GM19397 (cell line): ENCODE measurements around the gene FBXO11.
"Not testable (repeated sequence)": the region's sequence is repeated elsewhere in the genome, so short reads cannot be mapped to it uniquely, and the experiment has no call there.

Experiments used
- ATAC-seq: cut with Tn5 transposase; IDR thresholded peaks from one replicate; pipeline ENCODE4 v1.9.1; 2021; ENCODE audit warnings: mild to moderate bottlenecking, moderate library complexity; ENCODE audit not compliant: unreplicated experiment

FBXO11 gene

GRCh38 chr2:47899915-47900816, 6.1 kb downstream of the FBXO11 start:
- no peak for ATAC-seq

GRCh38 chr2:47897883-47898731, 8.2 kb downstream of the FBXO11 start:
- ATAC-seq, result peak; percentile 51

GRCh38 chr2:47897191-47897882, 9.0 kb downstream of the FBXO11 start:
- not testable (repeated sequence) for ATAC-seq

- no peak for ATAC-seq
These were observed 9.8 kb downstream of the FBXO11 start for GRCh38 chr2:47896450-47896968.

- no peak for ATAC-seq
These were observed 12.5 kb downstream of the FBXO11 start for GRCh38 chr2:47893771-47894170.

GRCh38 chr2:47892338-47892730, 14.0 kb downstream of the FBXO11 start:
- no peak for ATAC-seq

GRCh38 chr2:47891369-47892337, 14.6 kb downstream of the FBXO11 start:
- ATAC-seq, result no peak

- no peak for ATAC-seq
These were observed 15.5 kb downstream of the FBXO11 start for GRCh38 chr2:47890711-47891368.

- ATAC-seq, result no peak
These were observed 17.6 kb downstream of the FBXO11 start for GRCh38 chr2:47888581-47889280.

GRCh38 chr2:47876912-47877311, 29.4 kb downstream of the FBXO11 start:
- no peak for ATAC-seq

- no peak for ATAC-seq
These were observed 33.4 kb downstream of the FBXO11 start for GRCh38 chr2:47872941-47873340.

GRCh38 chr2:47870641-47871540, 35.4 kb downstream of the FBXO11 start:
- ATAC-seq, result no peak

- ATAC-seq, result no peak
These were observed 36.3 kb downstream of the FBXO11 start for GRCh38 chr2:47869859-47870595.

GRCh38 chr2:47868611-47869352, 37.5 kb downstream of the FBXO11 start:
- ATAC-seq, result no peak

GRCh38 chr2:47867205-47867604, 39.1 kb downstream of the FBXO11 start:
- ATAC-seq, result no peak

GRCh38 chr2:47864566-47864965, 41.7 kb downstream of the FBXO11 start:
- no peak for ATAC-seq
